HepG2 (cell line): Measurements from ENCODE around the gene GCM1. TPM values are rescaled to one million over a fixed set of nuclear protein-coding genes. Genes with fewer than 3 reads are reported as not detected.
A peak's percentile ranks its signal among the peaks of the same experiment; 100 is the strongest.

Source experiments
- ATAC-seq: fragments of 200-7000 bp; cut with Tn5 transposase; 3 replicates; pipeline ENCODE4 v1.9.1; 2020; ENCODE audit warnings: mild to moderate bottlenecking, moderate library complexity
- BruUV-seq: library from RNA; stranded (reverse); fragments of 400-500 nt; replicated peaks from 2 replicates; lab custom pipeline; 2021; lab: Mats Ljungman, UMichigan
- CTCF ChIA-PET: fragments of 300-600 bp; formaldehyde crosslinking; extraction: SDS; loops from one replicate; lab custom pipeline; 2021; ENCODE audit warnings: low total read pairs, inconsistent platforms, low intra/inter-chr PET ratio; lab: Yijun Ruan, JAX
- POLR2A ChIA-PET: fragments of 350-600 bp; sonication (Branson Sonifier 250); formaldehyde crosslinking; loops from one replicate; lab custom pipeline; 2020; ENCODE audit warnings: antibody characterized with exemption, inconsistent platforms; lab: Yijun Ruan, JAX
- DNase-seq: peaks from one replicate; pipeline ENCODE4 v3.0.0-alpha.2; 2015; ENCODE audit warnings: low spot score
- FAIRE-seq: peaks from 3 replicates; lab custom pipeline; 2011; peaks lifted over from hg19 to GRCh38; lab: Jason Lieb, UNC
- H2AFZ ChIP-seq: one replicate; pipeline ENCODE4 v1.6.1; 2011; ENCODE audit warnings: low read length, inconsistent platforms
- H3K27ac ChIP-seq: fragments of 300-600 bp; 3 replicates; pipeline ENCODE4 v1.8.0; 2011; ENCODE audit warnings: mixed run types, mild to moderate bottlenecking, mixed read lengths, low read length, inconsistent platforms; ENCODE audit not compliant: insufficient read depth; ENCODE audit errors: extremely low read length
- H3K27me3 ChIP-seq, 2 experiments: fragments of 200-600 bp in 1 of 2; 2 replicates in 1 of 2; 3 replicates in 1 of 2; pipeline versions ENCODE4 v1.6.0 to v1.8.0; 2011; ENCODE audit warnings: low read length in 2 of 2, mild to moderate bottlenecking in 2 of 2, moderate library complexity in 2 of 2, inconsistent platforms in 1 of 2; ENCODE audit not compliant: insufficient read depth in 2 of 2, control insufficient read depth in 1 of 2
- H3K36me3 ChIP-seq, 2 experiments: fragments of 200-600 bp in 1 of 2; replicated peaks in 1 of 2; 2 replicates in 1 of 2; 3 replicates in 1 of 2; pipeline versions ENCODE4 v1.5.1 to v1.8.0; 2011; ENCODE audit warnings: low read length in 2 of 2, inconsistent platforms in 1 of 2; ENCODE audit not compliant: insufficient read depth in 2 of 2, control insufficient read depth in 1 of 2
- H3K4me1 ChIP-seq: 2 replicates; pipeline ENCODE4 v1.5.1; 2012; ENCODE audit warnings: low read length, inconsistent platforms; ENCODE audit not compliant: insufficient read depth
- H3K4me2 ChIP-seq: 2 replicates; pipeline ENCODE4 v1.6.0; 2011; ENCODE audit warnings: low read depth, low read length, inconsistent platforms
- H3K4me3 ChIP-seq, 3 experiments: fragments of 200-600 bp in 1 of 3; sonication (generic), shearing (Covaris generic) in 1 of 3; replicated peaks in 1 of 3; 2 replicates each; pipeline ENCODE4 v1.5.1; 2011 to 2016; ENCODE audit warnings: low read length in 3 of 3, inconsistent platforms in 2 of 3, low read depth in 2 of 3, mild to moderate bottlenecking in 2 of 3, control low read depth in 1 of 3, mixed read lengths in 1 of 3; ENCODE audit not compliant: insufficient read depth in 1 of 3
- H3K79me2 ChIP-seq: one replicate; pipeline ENCODE4 v1.6.1; 2011; ENCODE audit warnings: low read length, inconsistent platforms; ENCODE audit not compliant: insufficient read depth
- H3K9ac ChIP-seq: 2 replicates; pipeline ENCODE4 v1.6.0; 2011; ENCODE audit warnings: mild to moderate bottlenecking, low read depth, low read length, inconsistent platforms; ENCODE audit not compliant: insufficient read depth
- H3K9me3 ChIP-seq: 2 replicates; pipeline ENCODE4 v1.5.1; 2012; ENCODE audit warnings: mild to moderate bottlenecking, low read length
- H4K20me1 ChIP-seq: 2 replicates; pipeline ENCODE4 v1.6.0; 2011; ENCODE audit warnings: inconsistent platforms, mild to moderate bottlenecking, low read length, moderate library complexity; ENCODE audit not compliant: insufficient read depth
- AKNA ChIP-seq: sonication (generic); formaldehyde crosslinking; IDR thresholded peaks from 2 replicates; pipeline ENCODE4 v1.4.0; 2020; ENCODE audit warnings: missing genetic modification reagents, borderline replicate concordance
- GRHL1 ChIP-seq: sonication (generic); formaldehyde crosslinking; conservative IDR thresholded peaks from 2 replicates; pipeline ENCODE4 v1.8.0; 2022; ENCODE audit warnings: missing genetic modification reagents
- HHEX ChIP-seq: IDR thresholded peaks from 2 replicates; pipeline ENCODE4 v1.6.1; 2016; ENCODE audit warnings: control low read depth
- KLF15 ChIP-seq: sonication (generic); formaldehyde crosslinking; IDR thresholded peaks from 2 replicates; pipeline ENCODE4 v1.8.1; 2023; ENCODE audit warnings: borderline replicate concordance, mild to moderate bottlenecking, inconsistent platforms, missing genetic modification reagents, mixed read lengths
- NFE2L1 ChIP-seq: sonication (generic); formaldehyde crosslinking; IDR thresholded peaks from 2 replicates; pipeline ENCODE4 v1.4.0; 2020; ENCODE audit warnings: missing genetic modification reagents, mild to moderate bottlenecking, borderline replicate concordance
- STAG1 ChIP-seq: sonication (generic); formaldehyde crosslinking; IDR thresholded peaks from 2 replicates; pipeline ENCODE4 v1.4.0; 2020; ENCODE audit warnings: missing genetic modification reagents
- ZNF143 ChIP-seq: sonication (generic); formaldehyde crosslinking; IDR thresholded peaks from 2 replicates; pipeline ENCODE4 v1.4.0; 2020; ENCODE audit warnings: missing genetic modification reagents
- ZNF225 ChIP-seq: sonication (generic); formaldehyde crosslinking; IDR thresholded peaks from 2 replicates; pipeline ENCODE4 v1.4.0; 2020; ENCODE audit warnings: mild to moderate bottlenecking, missing genetic modification reagents
- ZSCAN20 ChIP-seq: sonication (generic); formaldehyde crosslinking; IDR thresholded peaks from 2 replicates; pipeline ENCODE4 v1.4.0; 2020; ENCODE audit warnings: missing genetic modification reagents, mild to moderate bottlenecking, borderline replicate concordance
- ZSCAN21 ChIP-seq: sonication (generic); formaldehyde crosslinking; IDR thresholded peaks from 2 replicates; pipeline ENCODE4 v1.8.0; 2022; ENCODE audit warnings: mild to moderate bottlenecking, missing genetic modification reagents, moderate library complexity, borderline replicate concordance
- WGBS: methylation state at CpG from one replicate; pipeline ENCODE4 v1.1.6; 2017; ENCODE audit warnings: low lambda C conversion rate; 5-methylcytosine and 5-hydroxymethylcytosine counted together
- in situ Hi-C: cut with HindIII; loops from 2 replicates; pipeline ENCODE4 v1.10.0; 2017; ENCODE audit warnings: low pct_unique_long_range_greater_than_20kb; ENCODE audit not compliant: extremely low pct_ligation_motif_present
- intact Hi-C: fragments of 100-400 bp; cut with micrococcal nuclease; formaldehyde crosslinking; loops from one replicate; pipeline ENCODE4 v1.10.0; 2022; ENCODE audit not compliant: unreplicated experiment
- polyA plus RNA-seq, 8 experiments: library from polyadenylated mRNA; depleted of rRNA in 3 of 8; stranded (reverse) in 7 of 8; unstranded in 1 of 8; fragments of >200 nt; fragmentation: Illumina TruSeq in 4 of 8; extraction: Trizol in 4 of 8; gene quantifications; 2 replicates each; pipeline versions ENCODE4 v1.2.1 to v1.2.3, GENCODE V29; 2011 to 2016; ENCODE audit warnings: low read depth in 4 of 8, missing spikeins in 1 of 8, mixed read lengths in 1 of 8; ENCODE audit not compliant: insufficient read depth in 1 of 8
- total RNA-seq, 5 experiments: library from RNA; depleted of rRNA; stranded (reverse); fragments of >200 nt; fragmentation: Illumina TruSeq; extraction: Trizol; gene quantifications; 2 replicates each; pipeline ENCODE4 v1.2.3, GENCODE V29; 2016; ENCODE audit warnings: low read depth in 1 of 5
- TF ChIP-seq, protein P1 (sequence below): sonication (generic); formaldehyde crosslinking; IDR thresholded peaks from 2 replicates; pipeline ENCODE4 v1.4.0; 2020; ENCODE audit warnings: missing genetic modification reagents
- TF ChIP-seq, protein P2 (sequence below): sonication (generic); formaldehyde crosslinking; IDR thresholded peaks from 2 replicates; pipeline ENCODE4 v1.8.0; 2022; ENCODE audit warnings: mild to moderate bottlenecking, missing genetic modification reagents, moderate library complexity
- TF ChIP-seq, protein P3 (sequence below): IDR thresholded peaks from 2 replicates; pipeline ENCODE4 v1.6.1; 2016; ENCODE audit warnings: mild to moderate bottlenecking, missing biosample characterization, missing genetic modification reagents

GCM1 gene
- total and polyA plus RNA-seq, 2 of the 13 experiments (the other 11 are each of a cell fraction or from before 2014, with no cell fraction given): 0.04 to 0.13 TPM

- H4K20me1 ChIP-seq: no peaks in the 10 kb centered on the region
- ChIA-PET CTCF (interaction anchor here (1.0 to 3.6 kb wide), 3 partner anchors 16 to 381 kb away, joined by 3 to 28 read pairs (median 9); no protein-coding TSS in a partner anchor), POLR2A (no interaction called here)
- in situ Hi-C loops (loop anchor here (5.0 kb wide), 3 partner anchors 63 to 378 kb away; no protein-coding TSS in a partner anchor), intact Hi-C loops (loop anchor here (1.0 to 2.0 kb wide), 5 partner anchors 55 to 380 kb away; no protein-coding TSS in a partner anchor)
- no peak overlapping the region for H3K9ac ChIP-seq
- no peak overlapping the region for H3K4me3 ChIP-seq
- no peak overlapping the region for H3K4me2 ChIP-seq
- peaks cover 2 to 10% of the 10 kb centered on the region in 2 experiments; a peak in 4 of 5 replicates for H3K36me3 ChIP-seq
- no peak overlapping the region for H2AFZ ChIP-seq
- no peak overlapping the region for H3K27ac ChIP-seq
- no peaks in the 10 kb centered on the region for H3K9me3 ChIP-seq
- WGBS: 86% methylated on average over 3 of the region's 3 CpGs
- no TSS peak for BruUV-seq
- FAIRE-seq: no peak
- peak; percentile 74 for DNase-seq
- ATAC-seq: peak; percentile 83
- H3K27me3 ChIP-seq: no peaks in the 10 kb centered on the region
- no peaks in the 10 kb centered on the region for H3K79me2 ChIP-seq
- peaks cover 10% of the 10 kb centered on the region; the same call in 1 of the 2 replicates for H3K4me1 ChIP-seq
- TF ChIP-seq NFE2L1 (CRISPR knock-in tag) (no peak), ZSCAN21 (no peak), STAG1 (CRISPR knock-in tag) (peak; percentile 87), GRHL1 (CRISPR knock-in tag) (no peak), KLF15 (CRISPR knock-in tag) (no peak), ZSCAN20 (CRISPR knock-in tag) (no peak), ZNF143 (CRISPR knock-in tag) (no peak), AKNA (CRISPR knock-in tag) (no peak), HHEX (CRISPR knock-in tag) (no peak), ZNF225 (CRISPR knock-in tag) (no peak)
- TF ChIP-seq, protein P1, sequence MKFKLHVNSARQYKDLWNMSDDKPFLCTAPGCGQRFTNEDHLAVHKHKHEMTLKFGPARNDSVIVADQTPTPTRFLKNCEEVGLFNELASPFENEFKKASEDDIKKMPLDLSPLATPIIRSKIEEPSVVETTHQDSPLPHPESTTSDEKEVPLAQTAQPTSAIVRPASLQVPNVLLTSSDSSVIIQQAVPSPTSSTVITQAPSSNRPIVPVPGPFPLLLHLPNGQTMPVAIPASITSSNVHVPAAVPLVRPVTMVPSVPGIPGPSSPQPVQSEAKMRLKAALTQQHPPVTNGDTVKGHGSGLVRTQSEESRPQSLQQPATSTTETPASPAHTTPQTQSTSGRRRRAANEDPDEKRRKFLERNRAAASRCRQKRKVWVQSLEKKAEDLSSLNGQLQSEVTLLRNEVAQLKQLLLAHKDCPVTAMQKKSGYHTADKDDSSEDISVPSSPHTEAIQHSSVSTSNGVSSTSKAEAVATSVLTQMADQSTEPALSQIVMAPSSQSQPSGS: no peak
- TF ChIP-seq, protein P2, sequence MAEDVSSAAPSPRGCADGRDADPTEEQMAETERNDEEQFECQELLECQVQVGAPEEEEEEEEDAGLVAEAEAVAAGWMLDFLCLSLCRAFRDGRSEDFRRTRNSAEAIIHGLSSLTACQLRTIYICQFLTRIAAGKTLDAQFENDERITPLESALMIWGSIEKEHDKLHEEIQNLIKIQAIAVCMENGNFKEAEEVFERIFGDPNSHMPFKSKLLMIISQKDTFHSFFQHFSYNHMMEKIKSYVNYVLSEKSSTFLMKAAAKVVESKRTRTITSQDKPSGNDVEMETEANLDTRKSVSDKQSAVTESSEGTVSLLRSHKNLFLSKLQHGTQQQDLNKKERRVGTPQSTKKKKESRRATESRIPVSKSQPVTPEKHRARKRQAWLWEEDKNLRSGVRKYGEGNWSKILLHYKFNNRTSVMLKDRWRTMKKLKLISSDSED (CRISPR knock-in tag): no peak
- TF ChIP-seq, protein P3, sequence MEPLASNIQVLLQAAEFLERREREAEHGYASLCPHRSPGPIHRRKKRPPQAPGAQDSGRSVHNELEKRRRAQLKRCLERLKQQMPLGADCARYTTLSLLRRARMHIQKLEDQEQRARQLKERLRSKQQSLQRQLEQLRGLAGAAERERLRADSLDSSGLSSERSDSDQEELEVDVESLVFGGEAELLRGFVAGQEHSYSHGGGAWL (CRISPR knock-in tag): no peak
Measured at GRCh38 chr6:53103993-53104675, 44.5 kb downstream of the GCM1 start.
